ENCODE measurements around the gene CCDC73.

GRCh38 chr11:32729976-32730375 lies 64.5 kb downstream of the CCDC73 start:
- TF ChIP-seq CTCF (IDR thresholded peaks at IDR 0.05): no peak
- no peak for TF ChIP-seq POLR2A (IDR thresholded peaks at IDR 0.05)
